ENCODE data around the gene RNF111.
A peak's percentile ranks its signal among the peaks of the same experiment; 100 is the strongest.
"Not testable (repeated sequence)": the region's sequence is repeated elsewhere in the genome, so short reads cannot be mapped to it uniquely, and the experiment has no call there.

RNF111 gene

GRCh38 chr15:58987036-58987435 is 427 bp upstream of the RNF111 start:
- Mint-ChIP-seq H3K4me3 (peak overlapping the region; percentile 88 to 93), H3K4me1 (peaks cover 42% of the 10 kb centered on the region), H3K9me3 (no peaks in the 10 kb centered on the region), H3K27me3 (no peaks in the 10 kb centered on the region), H3K27ac (peak overlapping the region; percentile 52 to 95)
- DNase-seq (no peak), ATAC-seq (no peak)

DNA sequence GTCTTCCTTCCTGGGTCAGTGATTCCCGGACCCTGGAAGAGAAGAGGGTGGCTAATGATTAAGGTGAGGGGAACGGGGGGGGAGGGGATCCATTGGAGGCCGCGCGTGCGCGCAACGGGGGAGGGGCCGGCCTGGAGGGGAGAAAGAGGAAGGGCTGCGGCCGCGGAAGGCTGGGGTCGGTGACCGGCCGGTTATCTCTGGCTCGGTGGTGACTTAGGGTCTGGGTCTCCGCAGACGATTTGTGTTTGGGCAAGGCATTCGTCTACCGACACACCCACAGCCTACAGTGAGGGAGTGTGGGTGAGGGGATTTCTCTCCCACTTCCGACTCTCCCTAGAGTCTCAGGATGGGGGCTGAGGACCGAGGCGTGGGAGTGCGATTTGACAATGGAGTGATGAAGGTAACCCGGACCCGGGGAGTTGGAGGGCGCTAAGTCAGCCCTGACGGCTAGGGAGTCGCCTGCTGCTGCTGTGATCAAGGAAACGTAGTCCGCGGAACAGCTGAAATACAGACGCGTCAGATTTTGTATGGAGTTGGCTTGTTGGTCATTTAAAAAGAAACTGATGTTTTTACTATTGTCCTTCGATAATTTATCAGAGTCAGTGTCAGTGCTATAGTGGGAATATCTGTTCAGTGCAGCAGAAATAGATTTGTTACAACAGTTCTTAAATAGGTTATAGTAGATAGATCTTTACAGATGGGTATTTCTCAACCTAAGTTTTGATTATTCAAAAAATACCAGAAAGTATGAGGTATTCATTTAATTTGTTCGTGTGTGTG is 733 bp downstream of the RNF111 start:
- DNase-seq: peak in 1 of 2 donors; percentile 43
- ATAC-seq: peak; percentile 64
- peak overlapping the region; percentile 88 to 93 for H3K4me3 Mint-ChIP-seq
- no peaks in the 10 kb centered on the region for H3K27me3 Mint-ChIP-seq
- peaks cover 37% of the 10 kb centered on the region for H3K4me1 Mint-ChIP-seq
- H3K27ac Mint-ChIP-seq: peak overlapping the region; percentile 52 to 95
- H3K9me3 Mint-ChIP-seq: no peaks in the 10 kb centered on the region

DNA sequence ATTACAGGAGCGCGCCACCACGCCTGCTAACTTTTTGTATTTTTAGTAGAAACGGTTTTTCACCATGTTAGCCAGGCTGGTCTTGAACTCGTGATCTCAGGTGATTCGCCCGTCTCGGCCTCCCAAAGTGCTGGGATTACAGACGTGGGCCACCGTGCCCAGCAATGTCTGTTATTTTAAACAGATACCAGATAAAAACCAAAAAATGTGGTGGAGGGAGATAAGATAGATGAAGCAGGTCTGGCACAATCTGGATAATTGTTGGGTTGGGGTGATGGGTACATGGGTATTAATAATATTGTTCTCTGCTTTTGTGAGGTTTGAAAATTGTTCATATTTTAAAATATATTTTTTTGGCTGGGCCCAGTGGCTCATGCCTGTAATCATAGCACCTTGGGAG is 4.7 kb downstream of the RNF111 start:
- H3K4me3 Mint-ChIP-seq: no peak overlapping the region
- peaks cover 42% of the 10 kb centered on the region for H3K4me1 Mint-ChIP-seq
- no peaks in the 10 kb centered on the region for H3K9me3 Mint-ChIP-seq
- ATAC-seq (no peak), DNase-seq (no peak)
- H3K27me3 Mint-ChIP-seq: no peaks in the 10 kb centered on the region
- H3K27ac Mint-ChIP-seq: peak overlapping the region in 1 of 2 donors; percentile 56

- H3K27ac Mint-ChIP-seq: no peak overlapping the region
- ATAC-seq (no peak), DNase-seq (no peak)
- no peak overlapping the region for H3K4me3 Mint-ChIP-seq
- peaks cover 43% of the 10 kb centered on the region for H3K4me1 Mint-ChIP-seq
- H3K27me3 Mint-ChIP-seq: no peaks in the 10 kb centered on the region
- H3K9me3 Mint-ChIP-seq: no peaks in the 10 kb centered on the region
These were observed 7.5 kb downstream of the RNF111 start for GRCh38 chr15:58994906-58995453.

- Mint-ChIP-seq H3K4me1 (peaks cover 54% of the 10 kb centered on the region), H3K4me3 (no peak overlapping the region), H3K27ac (no peak overlapping the region)
These were observed 12.2 kb downstream of the RNF111 start for GRCh38 chr15:58999694-59000093.

DNA sequence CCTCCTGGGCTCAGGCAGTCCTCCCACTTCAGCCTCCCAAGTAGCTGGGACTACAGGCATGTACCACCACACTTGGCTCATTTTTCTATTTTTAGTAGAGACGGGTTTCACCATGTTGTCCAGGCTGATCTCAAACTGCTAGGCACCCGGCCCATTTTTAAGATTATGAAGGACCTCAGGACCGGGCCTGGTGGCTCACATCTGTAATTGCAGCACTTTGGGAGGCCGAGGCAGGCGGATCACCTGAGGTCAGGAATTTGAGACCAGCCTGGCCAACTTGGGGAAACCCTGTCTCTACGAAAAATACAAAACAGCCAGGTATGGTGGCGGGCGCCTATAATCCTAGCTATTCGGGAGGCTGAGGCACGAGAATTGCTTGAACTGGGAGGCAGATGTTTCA is 12.8 kb downstream of the RNF111 start:
- H3K27me3 Mint-ChIP-seq, ATAC-seq, DNase-seq, H3K27ac Mint-ChIP-seq, H3K9me3 Mint-ChIP-seq, H3K4me3 Mint-ChIP-seq: not testable (repeated sequence)
- peaks cover 52% of the 10 kb centered on the region for H3K4me1 Mint-ChIP-seq

More at GRCh38 chr15:58999694-59000093, 12.2 kb downstream of the RNF111 start:
- no peak for ATAC-seq
- DNase-seq: no peak
- Mint-ChIP-seq H3K27me3 (no peaks in the 10 kb centered on the region), H3K9me3 (no peaks in the 10 kb centered on the region)

GRCh38 chr15:59001946-59002345 is 14.5 kb downstream of the RNF111 start:
- DNase-seq (no peak), ATAC-seq (no peak)
- Mint-ChIP-seq H3K27ac (no peak overlapping the region), H3K27me3 (no peaks in the 10 kb centered on the region), H3K9me3 (no peaks in the 10 kb centered on the region), H3K4me3 (no peak overlapping the region), H3K4me1 (peaks cover 56% of the 10 kb centered on the region)

DNA sequence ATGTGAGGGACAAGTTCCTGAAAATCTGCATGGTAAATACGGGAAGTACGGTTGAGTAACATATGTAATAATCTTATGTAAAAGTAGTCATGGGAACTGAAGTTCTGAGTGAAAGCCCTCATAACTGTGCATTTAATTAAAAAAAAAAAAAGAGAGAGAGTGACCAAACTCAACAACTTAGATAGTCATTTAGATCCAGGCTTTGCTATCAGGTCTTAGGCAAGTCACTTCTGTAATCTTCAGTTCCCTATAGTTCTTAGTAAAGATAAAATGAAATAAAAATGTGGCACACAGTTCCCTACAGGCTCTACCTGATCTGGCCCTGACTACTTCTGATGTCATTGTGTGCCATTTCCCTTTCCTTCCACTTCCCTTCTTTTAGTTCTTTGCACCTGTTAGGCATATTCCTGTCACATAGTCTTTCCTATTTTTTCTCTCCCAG is 15.0 kb downstream of the RNF111 start:
- Mint-ChIP-seq H3K4me1 (peaks cover 52% of the 10 kb centered on the region), H3K27ac (no peak overlapping the region), H3K4me3 (no peak overlapping the region), H3K9me3 (no peaks in the 10 kb centered on the region), H3K27me3 (no peaks in the 10 kb centered on the region)
- ATAC-seq (no peak), DNase-seq (no peak)

DNA sequence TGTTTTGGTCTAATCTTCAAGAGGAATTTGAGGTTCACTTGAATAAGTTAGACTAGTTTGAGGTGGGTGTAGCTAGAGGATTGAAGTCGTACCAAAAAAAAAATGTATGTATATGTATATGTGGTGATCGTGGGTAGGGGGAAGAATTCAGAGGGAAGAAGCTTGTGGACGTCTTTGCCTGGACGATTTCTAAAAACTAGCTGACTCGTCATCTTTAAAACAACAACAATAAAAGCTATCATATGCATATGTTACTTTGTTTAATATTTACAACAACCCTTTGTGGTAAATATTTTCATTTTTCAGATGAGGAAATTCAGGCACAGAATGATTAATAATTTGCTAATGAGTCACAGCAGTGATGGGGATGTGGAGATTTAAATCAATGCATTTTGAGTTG is 18.1 kb downstream of the RNF111 start:
- H3K27ac Mint-ChIP-seq: no peak overlapping the region
- H3K4me3 Mint-ChIP-seq: no peak overlapping the region
- peaks cover 47% of the 10 kb centered on the region for H3K4me1 Mint-ChIP-seq
- no peaks in the 10 kb centered on the region for H3K9me3 Mint-ChIP-seq
- ATAC-seq (no peak), DNase-seq (no peak)
- H3K27me3 Mint-ChIP-seq: no peaks in the 10 kb centered on the region

- Mint-ChIP-seq H3K4me3 (no peak overlapping the region), H3K27me3 (no peaks in the 10 kb centered on the region), H3K4me1 (peaks cover 44% of the 10 kb centered on the region), H3K9me3 (no peaks in the 10 kb centered on the region), H3K27ac (no peak overlapping the region)
- no peak for DNase-seq
- ATAC-seq: no peak
These were observed 20.6 kb downstream of the RNF111 start for GRCh38 chr15:59008086-59008485.

DNA sequence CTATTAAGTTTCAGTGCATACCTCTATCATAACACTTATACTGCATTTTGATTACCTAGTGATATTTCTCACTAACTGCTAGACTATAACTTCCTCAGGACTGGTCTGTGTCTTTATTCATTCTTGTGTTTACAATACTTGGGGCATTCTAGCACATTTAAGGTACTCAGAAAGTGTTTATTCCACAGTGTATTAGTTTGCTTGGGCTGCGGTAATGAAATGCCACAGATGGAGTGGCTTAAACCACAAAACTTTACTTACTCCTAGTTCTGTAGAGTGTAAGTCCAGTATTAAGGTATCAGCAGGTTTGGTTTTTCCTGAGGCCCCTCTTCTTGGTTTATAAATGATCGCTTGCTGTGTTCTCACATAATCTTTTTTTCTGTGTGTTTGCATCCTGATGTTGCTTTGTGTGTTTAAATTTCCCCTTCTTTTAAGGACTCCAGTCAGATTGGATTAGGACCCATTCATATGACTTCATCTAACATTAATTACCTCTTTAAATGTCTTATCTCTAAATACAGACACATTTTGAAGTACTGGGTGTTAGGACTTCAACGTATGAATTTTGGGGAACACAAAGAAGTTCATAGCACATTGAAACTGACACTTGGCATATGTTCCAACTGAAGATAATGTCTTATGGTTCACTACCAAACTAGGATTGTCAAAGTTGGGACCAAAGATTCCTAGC is 23.9 kb downstream of the RNF111 start:
- H3K4me1 Mint-ChIP-seq: peaks cover 29% of the 10 kb centered on the region
- no peak for ATAC-seq
- no peak overlapping the region for H3K27ac Mint-ChIP-seq

DNA sequence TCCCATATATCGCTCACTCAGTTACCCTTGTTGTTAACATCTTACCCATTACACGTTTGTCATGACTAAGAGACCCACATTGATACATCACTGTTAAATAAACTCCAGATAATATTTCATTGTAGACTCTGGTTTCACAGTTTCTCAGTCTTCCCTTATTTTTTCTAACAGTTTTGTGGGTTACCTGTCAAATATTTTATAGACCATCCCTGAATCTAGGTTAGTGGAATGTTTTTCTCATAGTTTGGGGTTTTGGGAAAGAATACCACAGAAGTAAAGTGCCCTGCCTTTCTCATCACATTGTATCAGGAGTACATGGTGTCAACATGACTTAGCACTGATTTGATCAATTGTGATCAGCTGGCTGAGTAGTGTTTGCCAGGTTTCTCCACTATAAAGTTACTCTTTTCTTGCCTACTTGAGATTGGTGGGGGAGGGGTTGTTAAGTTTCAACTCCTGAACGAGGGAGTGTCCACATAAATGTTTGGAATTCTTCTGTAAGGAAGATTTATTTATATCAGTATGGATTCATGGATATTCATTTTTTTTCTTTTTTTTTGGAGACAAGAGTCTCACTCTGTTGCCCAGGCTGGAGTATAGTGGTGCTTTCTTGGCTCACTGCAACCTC is 25.9 kb downstream of the RNF111 start:
- ATAC-seq: no peak
- Mint-ChIP-seq H3K9me3 (no peaks in the 10 kb centered on the region), H3K27me3 (no peaks in the 10 kb centered on the region), H3K4me1 (peaks cover 28% of the 10 kb centered on the region), H3K27ac (no peak overlapping the region), H3K4me3 (no peak overlapping the region)
- no peak for DNase-seq

More for the DNA sequence above, 23.9 kb downstream of the RNF111 start:
- Mint-ChIP-seq H3K27me3 (no peaks in the 10 kb centered on the region), H3K4me3 (no peak overlapping the region), H3K9me3 (no peaks in the 10 kb centered on the region)
- no peak for DNase-seq

DNA sequence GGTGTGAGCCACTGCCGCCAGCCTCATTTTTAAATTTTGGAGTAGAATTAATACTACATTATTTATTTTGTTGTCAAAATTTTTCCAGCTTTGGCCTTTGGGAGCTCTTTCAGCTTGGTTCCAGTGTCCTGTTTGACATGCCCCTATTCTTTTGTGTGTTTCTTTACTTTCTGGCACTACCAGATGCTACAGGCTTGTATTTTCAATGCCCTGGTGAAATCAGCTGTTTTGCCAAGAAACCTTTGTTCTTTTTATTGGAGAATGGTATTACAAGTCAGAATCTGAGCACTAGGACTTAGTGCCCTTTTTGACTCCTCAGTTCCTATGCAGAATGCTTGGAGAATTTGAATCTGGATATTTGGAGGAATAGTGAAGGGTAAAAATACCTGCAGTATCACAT is 26.6 kb downstream of the RNF111 start:
- Mint-ChIP-seq H3K9me3 (no peaks in the 10 kb centered on the region), H3K4me3 (no peak overlapping the region), H3K27me3 (no peaks in the 10 kb centered on the region), H3K4me1 (peaks cover 25% of the 10 kb centered on the region), H3K27ac (no peak overlapping the region)
- DNase-seq (no peak), ATAC-seq (no peak)

DNA sequence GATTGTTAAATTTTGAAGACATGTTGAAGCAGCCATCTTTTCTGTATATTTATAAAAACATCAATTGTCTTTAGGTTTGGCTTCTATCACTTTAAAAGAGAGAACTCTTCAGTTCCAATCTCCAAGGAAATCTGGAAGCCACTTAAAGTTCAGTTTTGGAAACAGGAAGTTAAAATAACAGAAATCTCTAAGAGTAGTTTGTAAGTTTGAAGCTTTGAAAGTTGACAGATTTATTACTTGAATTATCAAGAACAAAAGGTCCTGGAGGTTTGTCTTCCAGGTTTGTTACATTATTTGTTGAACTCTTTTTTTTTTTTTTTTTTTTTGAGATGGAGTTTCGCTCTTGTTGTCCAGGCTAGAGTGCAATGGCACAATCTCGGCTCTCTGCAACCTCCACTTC is 30.0 kb downstream of the RNF111 start:
- Mint-ChIP-seq H3K4me3 (no peak overlapping the region), H3K27ac (no peak overlapping the region), H3K4me1 (peaks cover 12% of the 10 kb centered on the region), H3K27me3 (no peaks in the 10 kb centered on the region), H3K9me3 (no peaks in the 10 kb centered on the region)
- no peak for DNase-seq
- ATAC-seq: no peak

GRCh38 chr15:59018833-59019232 is 31.4 kb downstream of the RNF111 start:
- no peaks in the 10 kb centered on the region for H3K27me3 Mint-ChIP-seq
- ATAC-seq (no peak), DNase-seq (no peak)
- peaks cover 6% of the 10 kb centered on the region for H3K4me1 Mint-ChIP-seq
- no peaks in the 10 kb centered on the region for H3K9me3 Mint-ChIP-seq
- no peak overlapping the region for H3K27ac Mint-ChIP-seq
- H3K4me3 Mint-ChIP-seq: no peak overlapping the region

- no peaks in the 10 kb centered on the region for H3K27me3 Mint-ChIP-seq
- H3K9me3 Mint-ChIP-seq: no peaks in the 10 kb centered on the region
- ATAC-seq: no peak
- no peak overlapping the region for H3K27ac Mint-ChIP-seq
- H3K4me3 Mint-ChIP-seq: no peak overlapping the region
- H3K4me1 Mint-ChIP-seq: peaks cover 6% of the 10 kb centered on the region
- no peak for DNase-seq
These were observed 32.9 kb downstream of the RNF111 start for GRCh38 chr15:59020322-59020721.

All from stimulated activated naive CD8-positive, alpha-beta T cell treated with anti-CD3 and anti-CD28 coated beads, Interleukin-15, amount 100 ng/mL, for 72 hours (primary cell).